Measurements from ENCODE around the gene BZW2. TPM values are rescaled to one million over a fixed set of nuclear protein-coding genes. Genes with fewer than 3 reads are reported as not detected.

Gene BZW2
- total RNA-seq, 2 donors from 2014 or later: 19.5 to 40.9 TPM

DNA sequence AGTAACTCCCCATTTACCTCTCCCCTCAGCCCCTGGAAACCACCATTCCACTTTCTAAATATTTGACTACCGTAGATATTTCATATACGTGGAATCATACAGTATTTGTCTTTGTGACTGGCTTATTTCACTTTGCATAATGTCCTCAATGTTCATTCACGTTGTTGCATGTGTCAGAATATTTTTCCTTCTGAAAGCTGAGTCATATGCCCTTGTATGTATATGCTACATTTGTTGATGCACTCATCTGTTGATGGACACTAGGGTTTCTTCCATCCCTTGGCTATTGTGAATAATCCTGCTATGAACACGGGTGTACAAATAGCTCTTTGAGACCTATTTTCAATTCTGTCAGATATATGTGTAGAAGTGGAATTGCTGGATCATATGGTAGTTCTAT lies 81.8 kb downstream of the BZW2 start:
- no peak for DNase-seq (ENCODE audit: low spot score)
- ATAC-seq (ENCODE audit: insufficient number of reproducible peaks, low FRiP score, low read depth): no peak
- Histone ChIP-seq H3K4me1 (ENCODE audit: control insufficient read depth in 1 of 2, low read depth in 2 of 2) (no peaks in the 10 kb centered on the region), H3K27me3 (replicated peaks; ENCODE audit: insufficient read depth) (no peaks in the 10 kb centered on the region), H3K36me3 (no peaks in the 10 kb centered on the region), H3K4me3 (no peak overlapping the region), H3K27ac (no peak overlapping the region), H3K9me3 (no peaks in the 10 kb centered on the region)
- TF ChIP-seq, protein P1, sequence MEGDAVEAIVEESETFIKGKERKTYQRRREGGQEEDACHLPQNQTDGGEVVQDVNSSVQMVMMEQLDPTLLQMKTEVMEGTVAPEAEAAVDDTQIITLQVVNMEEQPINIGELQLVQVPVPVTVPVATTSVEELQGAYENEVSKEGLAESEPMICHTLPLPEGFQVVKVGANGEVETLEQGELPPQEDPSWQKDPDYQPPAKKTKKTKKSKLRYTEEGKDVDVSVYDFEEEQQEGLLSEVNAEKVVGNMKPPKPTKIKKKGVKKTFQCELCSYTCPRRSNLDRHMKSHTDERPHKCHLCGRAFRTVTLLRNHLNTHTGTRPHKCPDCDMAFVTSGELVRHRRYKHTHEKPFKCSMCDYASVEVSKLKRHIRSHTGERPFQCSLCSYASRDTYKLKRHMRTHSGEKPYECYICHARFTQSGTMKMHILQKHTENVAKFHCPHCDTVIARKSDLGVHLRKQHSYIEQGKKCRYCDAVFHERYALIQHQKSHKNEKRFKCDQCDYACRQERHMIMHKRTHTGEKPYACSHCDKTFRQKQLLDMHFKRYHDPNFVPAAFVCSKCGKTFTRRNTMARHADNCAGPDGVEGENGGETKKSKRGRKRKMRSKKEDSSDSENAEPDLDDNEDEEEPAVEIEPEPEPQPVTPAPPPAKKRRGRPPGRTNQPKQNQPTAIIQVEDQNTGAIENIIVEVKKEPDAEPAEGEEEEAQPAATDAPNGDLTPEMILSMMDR (IDR thresholded peaks at IDR 0.05): no peak

DNA sequence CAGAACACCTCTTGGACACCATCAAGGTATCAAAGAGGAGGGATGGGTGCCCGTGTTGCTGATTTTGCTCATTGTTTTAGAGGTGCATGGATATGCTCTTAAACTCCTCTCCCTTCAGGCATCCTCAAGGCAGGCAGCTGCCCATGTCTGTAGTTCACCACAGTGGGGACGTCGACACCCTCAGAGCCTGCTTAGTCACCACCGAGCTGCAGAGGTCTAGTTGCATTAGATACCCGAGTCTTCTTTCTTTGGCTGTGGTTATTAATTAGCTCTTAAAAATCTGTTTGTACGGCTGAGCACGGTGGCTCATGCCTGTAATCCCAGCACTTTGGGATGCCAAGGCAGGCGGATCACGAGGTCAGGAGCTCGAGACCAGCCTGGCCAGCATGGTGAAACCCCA lies 82.8 kb downstream of the BZW2 start:
- Histone ChIP-seq H3K4me3 (no peak overlapping the region), H3K4me1 (ENCODE audit: control insufficient read depth in 1 of 2, low read depth in 2 of 2) (no peaks in the 10 kb centered on the region), H3K27me3 (replicated peaks; ENCODE audit: insufficient read depth) (no peaks in the 10 kb centered on the region), H3K9me3 (no peaks in the 10 kb centered on the region), H3K27ac (no peak overlapping the region), H3K36me3 (no peaks in the 10 kb centered on the region)
- DNase-seq (ENCODE audit: low spot score) (no peak), ATAC-seq (ENCODE audit: insufficient number of reproducible peaks, low FRiP score, low read depth) (no peak)
- TF ChIP-seq, protein P1 (IDR thresholded peaks at IDR 0.05): no peak

DNA sequence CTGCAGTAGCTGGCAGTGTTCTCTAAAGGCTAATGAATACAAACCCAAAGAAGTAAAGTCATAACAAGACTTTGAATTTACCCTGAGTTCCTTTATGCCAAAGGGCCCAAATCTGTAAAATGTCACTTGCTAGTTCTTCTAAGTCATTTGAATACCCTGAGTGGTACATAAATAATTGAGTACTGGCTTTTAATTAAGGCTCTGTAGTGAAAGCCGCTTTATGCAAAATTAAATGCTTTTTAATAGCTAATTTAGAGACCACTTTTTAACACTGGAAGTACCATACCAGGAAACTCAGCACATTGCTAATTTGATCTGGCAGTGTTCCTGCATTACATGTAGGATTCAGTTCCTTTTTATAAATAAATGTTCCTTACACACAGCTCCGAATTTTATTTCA lies 83.6 kb downstream of the BZW2 start:
- Histone ChIP-seq H3K27ac (no peak overlapping the region), H3K4me1 (ENCODE audit: control insufficient read depth in 1 of 2, low read depth in 2 of 2) (no peaks in the 10 kb centered on the region), H3K4me3 (no peak overlapping the region), H3K9me3 (no peaks in the 10 kb centered on the region), H3K27me3 (replicated peaks; ENCODE audit: insufficient read depth) (no peaks in the 10 kb centered on the region), H3K36me3 (no peaks in the 10 kb centered on the region)
- no peak for ATAC-seq (ENCODE audit: insufficient number of reproducible peaks, low FRiP score, low read depth)
- TF ChIP-seq, protein P1 (IDR thresholded peaks at IDR 0.05): no peak
- no peak for DNase-seq (ENCODE audit: low spot score)

DNA sequence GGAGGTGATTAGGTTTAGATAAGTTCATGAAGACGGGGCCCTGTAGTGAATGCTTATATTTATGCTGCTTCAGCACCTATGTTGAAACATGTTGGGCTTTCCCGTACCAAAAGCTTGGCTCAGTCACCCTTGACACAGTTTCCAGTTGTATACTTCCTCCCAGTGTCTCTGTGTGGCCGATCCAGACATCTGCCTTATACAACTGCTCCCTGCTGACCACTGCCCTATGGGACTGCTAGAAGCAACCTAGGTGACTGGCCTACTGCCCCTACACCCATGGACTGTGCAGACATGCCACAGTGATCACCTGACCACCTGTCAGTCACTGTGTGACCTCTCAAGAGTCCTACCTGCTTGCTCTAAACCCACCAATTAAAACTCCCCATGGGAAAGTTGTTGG lies 85.0 kb downstream of the BZW2 start:
- H3K4me1 ChIP-seq (ENCODE audit: control insufficient read depth in 1 of 2, low read depth in 2 of 2): no peaks in the 10 kb centered on the region
- no peaks in the 10 kb centered on the region for H3K9me3 ChIP-seq
- H3K27me3 ChIP-seq (replicated peaks; ENCODE audit: insufficient read depth): no peaks in the 10 kb centered on the region
- TF ChIP-seq, protein P1 (IDR thresholded peaks at IDR 0.05): no peak
- H3K36me3 ChIP-seq: no peaks in the 10 kb centered on the region
- H3K4me3 ChIP-seq: no peak overlapping the region
- ATAC-seq (ENCODE audit: insufficient number of reproducible peaks, low FRiP score, low read depth) (no peak), DNase-seq (ENCODE audit: low spot score) (no peak)
- H3K27ac ChIP-seq: no peak overlapping the region

DNA sequence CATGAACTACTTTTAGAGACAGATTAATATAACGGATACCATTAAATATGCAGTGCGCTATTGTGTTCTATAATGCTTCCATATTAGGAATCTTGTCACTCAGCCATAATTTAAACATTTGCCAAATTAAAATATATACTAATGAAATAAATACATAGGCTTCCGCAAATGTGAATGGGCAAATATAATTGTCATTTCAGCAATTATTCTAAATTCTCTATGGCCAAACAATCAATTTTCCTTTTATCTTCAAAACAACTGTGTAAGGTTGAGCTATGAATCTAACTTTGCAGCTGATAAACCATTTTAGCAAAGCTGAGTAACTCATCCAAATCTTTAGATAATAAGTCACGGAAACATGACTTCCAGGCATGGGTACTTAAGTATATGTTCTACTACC lies 86.8 kb downstream of the BZW2 start:
- Histone ChIP-seq H3K27ac (no peak overlapping the region), H3K4me3 (no peak overlapping the region), H3K36me3 (no peaks in the 10 kb centered on the region), H3K27me3 (replicated peaks; ENCODE audit: insufficient read depth) (no peaks in the 10 kb centered on the region), H3K4me1 (ENCODE audit: control insufficient read depth in 1 of 2, low read depth in 2 of 2) (no peaks in the 10 kb centered on the region), H3K9me3 (no peaks in the 10 kb centered on the region)
- ATAC-seq (ENCODE audit: insufficient number of reproducible peaks, low FRiP score, low read depth) (no peak), DNase-seq (ENCODE audit: low spot score) (no peak)
- TF ChIP-seq, protein P1 (IDR thresholded peaks at IDR 0.05): no peak
